Panc1 (cell line): ENCODE results near the gene C5AR1. TPM values are rescaled to one million over a fixed set of nuclear protein-coding genes. Genes with fewer than 3 reads are reported as not detected.

Experiments
- ATAC-seq: fragments of 200-7000 bp; cut with Tn5 transposase; 2 replicates; pipeline ENCODE4 v1.9.1; 2020; ENCODE audit warnings: mild to moderate bottlenecking, moderate library complexity
- BruUV-seq: library from RNA; stranded (reverse); fragments of 400-500 nt; replicated peaks from 2 replicates; lab custom pipeline; 2021; lab: Mats Ljungman, UMichigan
- CTCF ChIA-PET: fragments of 300-600 bp; sonication (Branson Sonifier 250); formaldehyde crosslinking; loops from one replicate; lab custom pipeline; 2022; ENCODE audit warnings: antibody characterized with exemption; lab: Charles Lee
- POLR2A ChIA-PET: fragments of 300-600 bp; sonication (Branson Sonifier 250); formaldehyde crosslinking; loops from one replicate; lab custom pipeline; 2022; ENCODE audit warnings: antibody characterized with exemption; lab: Charles Lee
- DNase-seq: peaks from one replicate; pipeline ENCODE4 v3.0.0-alpha.2; 2010; ENCODE audit warnings: low read depth, low spot score
- H3K27ac ChIP-seq: 2 replicates; pipeline ENCODE4 v1.5.1; 2011; ENCODE audit warnings: mild to moderate bottlenecking, low read length, inconsistent platforms
- H3K27me3 ChIP-seq: fragments of 200-500 bp; sonication (Bioruptor generic); 2 replicates; pipeline ENCODE4 v1.6.0; 2014; ENCODE audit warnings: low read length, inconsistent platforms; ENCODE audit not compliant: control insufficient read depth, insufficient read depth
- H3K36me3 ChIP-seq: fragments of 200-500 bp; sonication (Bioruptor generic); 2 replicates; pipeline ENCODE4 v1.5.1; 2014; ENCODE audit warnings: inconsistent platforms, mild to moderate bottlenecking, low read length, moderate library complexity; ENCODE audit not compliant: control insufficient read depth, insufficient read depth
- H3K4me1 ChIP-seq: 2 replicates; pipeline ENCODE4 v1.5.1; 2011; ENCODE audit warnings: inconsistent platforms, mild to moderate bottlenecking, low read length, moderate library complexity; ENCODE audit not compliant: control insufficient read depth, insufficient read depth
- H3K4me3 ChIP-seq, 2 experiments: 2 replicates each; pipeline ENCODE4 v1.5.1; 2011 to 2012; ENCODE audit warnings: low read depth in 2 of 2, low read length in 2 of 2, mild to moderate bottlenecking in 2 of 2, inconsistent platforms in 1 of 2, moderate library complexity in 1 of 2
- H3K9me3 ChIP-seq: fragments of 200-500 bp; sonication (Bioruptor generic); 2 replicates; pipeline ENCODE4 v1.5.1; 2014; ENCODE audit warnings: low read depth, mild to moderate bottlenecking, inconsistent platforms, low read length, moderate library complexity; ENCODE audit not compliant: control insufficient read depth, insufficient read depth
- POLR2AphosphoS5 ChIP-seq: IDR thresholded peaks from 2 replicates; pipeline ENCODE4 v1.6.1; 2012; ENCODE audit warnings: mild to moderate bottlenecking, low read depth, low read length, moderate library complexity
- REST ChIP-seq, 2 experiments: IDR thresholded peaks; 2 replicates each; pipeline ENCODE4 v1.6.1; 2011 to 2012; ENCODE audit warnings: low read depth in 2 of 2, control low read depth in 1 of 2, low read length in 1 of 2, mild to moderate bottlenecking in 1 of 2, moderate library complexity in 1 of 2; ENCODE audit not compliant: insufficient read depth in 1 of 2
- SIN3A ChIP-seq: IDR thresholded peaks from 2 replicates; pipeline ENCODE4 v1.6.1; 2012; ENCODE audit warnings: low read depth, mild to moderate bottlenecking, low read length, moderate library complexity, borderline replicate concordance; ENCODE audit not compliant: insufficient read depth
- TCF7L2 ChIP-seq: IDR thresholded peaks from 2 replicates; pipeline ENCODE4 v1.6.1; 2011; ENCODE audit warnings: mild to moderate bottlenecking, low read depth, low read length, inconsistent platforms
- in situ Hi-C: cut with HindIII; loops from 2 replicates; pipeline ENCODE4 v1.10.0; 2016; ENCODE audit warnings: low sequenced_read_pairs, low pct_unique_long_range_greater_than_20kb
- intact Hi-C: fragments of 100-400 bp; cut with micrococcal nuclease; formaldehyde crosslinking; loops from one replicate; pipeline ENCODE4 v1.10.0; 2022; ENCODE audit not compliant: unreplicated experiment
- total RNA-seq: library from RNA; stranded (reverse); gene quantifications from one replicate; pipeline ENCODE4 v1.2.1, GENCODE V29; 2021; ENCODE audit not compliant: unreplicated experiment
- TF ChIP-seq, protein P1 (sequence below): fragments of 450-650 bp; IDR thresholded peaks from 2 replicates; pipeline ENCODE4 v1.5.1; 2017; ENCODE audit warnings: mild to moderate bottlenecking

Gene C5AR1
- total RNA-seq, 1 experiment from 2014 or later, result 2.7 TPM

DNA sequence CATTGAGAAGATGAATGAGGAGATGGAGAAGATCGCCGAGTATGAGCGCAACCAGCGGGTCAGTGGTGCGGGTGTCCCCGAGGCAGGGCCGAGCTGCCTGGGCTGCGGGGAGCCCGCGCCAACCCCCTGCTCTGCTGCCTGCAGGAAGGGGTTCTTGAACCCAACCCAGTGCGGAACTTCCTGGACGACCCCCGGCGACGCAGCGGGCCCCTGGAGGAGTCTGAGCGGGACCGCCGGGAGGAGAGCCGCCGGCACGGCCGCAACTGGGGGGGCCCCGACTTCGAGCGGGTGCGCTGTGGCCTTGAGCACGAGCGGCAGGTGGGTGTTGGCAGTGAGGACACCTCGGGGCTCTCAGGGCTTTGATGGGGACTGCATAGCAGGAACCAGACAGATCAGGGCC lies 45.0 kb upstream of the C5AR1 start:
- H3K4me3 ChIP-seq, result no peak overlapping the region
- ChIA-PET POLR2A (no interaction called here), CTCF (no interaction called here)
- no peak overlapping the region for H3K27ac ChIP-seq
- intact Hi-C loops (no loop called here), in situ Hi-C loops (no loop called here)
- no TSS peak for BruUV-seq
- DNase-seq (no peak), ATAC-seq (no peak)
- H3K27me3 ChIP-seq, result no peaks in the 10 kb centered on the region
- H3K9me3 ChIP-seq, result no peaks in the 10 kb centered on the region
- TF ChIP-seq SIN3A, result no peak
- TF ChIP-seq REST (IDR thresholded peaks at IDR 0.05; ENCODE audit: insufficient read depth in 1 of 2, low read depth in 2 of 2, low read length in 1 of 2), result no peak
- TF ChIP-seq, protein P1, sequence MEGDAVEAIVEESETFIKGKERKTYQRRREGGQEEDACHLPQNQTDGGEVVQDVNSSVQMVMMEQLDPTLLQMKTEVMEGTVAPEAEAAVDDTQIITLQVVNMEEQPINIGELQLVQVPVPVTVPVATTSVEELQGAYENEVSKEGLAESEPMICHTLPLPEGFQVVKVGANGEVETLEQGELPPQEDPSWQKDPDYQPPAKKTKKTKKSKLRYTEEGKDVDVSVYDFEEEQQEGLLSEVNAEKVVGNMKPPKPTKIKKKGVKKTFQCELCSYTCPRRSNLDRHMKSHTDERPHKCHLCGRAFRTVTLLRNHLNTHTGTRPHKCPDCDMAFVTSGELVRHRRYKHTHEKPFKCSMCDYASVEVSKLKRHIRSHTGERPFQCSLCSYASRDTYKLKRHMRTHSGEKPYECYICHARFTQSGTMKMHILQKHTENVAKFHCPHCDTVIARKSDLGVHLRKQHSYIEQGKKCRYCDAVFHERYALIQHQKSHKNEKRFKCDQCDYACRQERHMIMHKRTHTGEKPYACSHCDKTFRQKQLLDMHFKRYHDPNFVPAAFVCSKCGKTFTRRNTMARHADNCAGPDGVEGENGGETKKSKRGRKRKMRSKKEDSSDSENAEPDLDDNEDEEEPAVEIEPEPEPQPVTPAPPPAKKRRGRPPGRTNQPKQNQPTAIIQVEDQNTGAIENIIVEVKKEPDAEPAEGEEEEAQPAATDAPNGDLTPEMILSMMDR, result no peak
- TF ChIP-seq TCF7L2, result no peak
- no peak for TF ChIP-seq POLR2AphosphoS5
- H3K36me3 ChIP-seq, result no peaks in the 10 kb centered on the region; the same call in 1 of the 2 replicates
- no peaks in the 10 kb centered on the region for H3K4me1 ChIP-seq

GRCh38 chr19:47266401-47266941 lies 43.2 kb upstream of the C5AR1 start:
- CTCF ChIA-PET, result no interaction called here
- ATAC-seq, result no peak

More at GRCh38 chr19:47266401-47266941, 43.2 kb upstream of the C5AR1 start:
- intact Hi-C loops (no loop called here), in situ Hi-C loops (no loop called here)
- BruUV-seq, result no TSS peak
- no peaks in the 10 kb centered on the region for H3K9me3 ChIP-seq
- H3K27ac ChIP-seq, result no peak overlapping the region
- POLR2A ChIA-PET, result no interaction called here
- DNase-seq, result no peak
- no peaks in the 10 kb centered on the region for H3K27me3 ChIP-seq
- H3K36me3 ChIP-seq, result no peaks in the 10 kb centered on the region; the same call in 1 of the 2 replicates
- no peak for TF ChIP-seq REST (IDR thresholded peaks at IDR 0.05; ENCODE audit: insufficient read depth in 1 of 2, low read depth in 2 of 2, low read length in 1 of 2)
- no peak for TF ChIP-seq SIN3A
- TF ChIP-seq POLR2AphosphoS5, result no peak
- TF ChIP-seq, protein P1, result no peak
- no peak for TF ChIP-seq TCF7L2
- H3K4me3 ChIP-seq, result no peak overlapping the region
- H3K4me1 ChIP-seq, result no peaks in the 10 kb centered on the region
